Mammary epithelial cell (primary cell): Measurements from ENCODE around the gene KCNK1.

Experiments used
- CTCF ChIP-seq, 2 donors: IDR thresholded peaks in 1 of 2; conservative IDR thresholded peaks in 1 of 2; 2 replicates each; pipeline ENCODE4 v1.5.1; 2011 to 2012; ENCODE audit warnings: inconsistent platforms in 2 of 2, low read length in 2 of 2, mild to moderate bottlenecking in 2 of 2, control low read depth in 1 of 2, low read depth in 1 of 2; ENCODE audit not compliant: insufficient read depth in 1 of 2; ENCODE audit errors: extremely low read depth in 1 of 2
- EZH2 ChIP-seq: IDR thresholded peaks from 2 replicates; pipeline ENCODE4 v1.6.1; 2012; ENCODE audit warnings: low read length, inconsistent platforms, borderline replicate concordance

GRCh38 chr1:233655301-233655740 lies 41.4 kb downstream of the KCNK1 start:
- no peak for TF ChIP-seq EZH2
- no peak for TF ChIP-seq CTCF (conservative IDR thresholded peaks at IDR 0.05 in 1 of 2, IDR thresholded peaks at IDR 0.05 in 1 of 2; ENCODE audit: extremely low read depth in 1 of 2, insufficient read depth in 1 of 2, low read depth in 1 of 2, low read length in 2 of 2)
